Erythroblast (primary cell): Measurements from ENCODE around the gene BBS9.

ENCODE experiments used
- GATA1 ChIP-seq: IDR thresholded peaks from 2 replicates; pipeline ENCODE4 v1.6.1; 2011; ENCODE audit warnings: low read depth, mild to moderate bottlenecking, control low read depth, low read length, moderate library complexity
- POLR2A ChIP-seq: IDR thresholded peaks from 2 replicates; pipeline ENCODE4 v1.6.1; 2011; ENCODE audit warnings: mild to moderate bottlenecking, low read length

- TF ChIP-seq POLR2A (no peak), GATA1 (no peak)
These were observed 401.3 kb downstream of the BBS9 start for GRCh38 chr7:33530664-33531063.
